OCI-LY1 (cell line): ENCODE results near the gene TNS3.

ENCODE experiments used
- H2AFZ ChIP-seq: fragments of 200-600 bp; sonication (generic), shearing (Covaris generic); 2 replicates; pipeline ENCODE4 v1.6.0; 2014; ENCODE audit warnings: antibody characterized with exemption, mild to moderate bottlenecking, low read length
- H3F3A ChIP-seq: fragments of 200-600 bp; sonication (generic), shearing (Covaris generic); 2 replicates; pipeline ENCODE4 v1.6.0; 2014; ENCODE audit warnings: mild to moderate bottlenecking, antibody characterized with exemption, low read length, moderate library complexity; ENCODE audit not compliant: insufficient read depth
- H3K27ac ChIP-seq: fragments of 200-600 bp; sonication (generic); 2 replicates; pipeline ENCODE4 v1.5.1; 2014; ENCODE audit warnings: low read length, mixed run types, mild to moderate bottlenecking, low read depth; ENCODE audit not compliant: poor library complexity, severe bottlenecking
- H3K27me3 ChIP-seq: fragments of 200-600 bp; sonication (generic); 2 replicates; pipeline ENCODE4 v1.6.0; 2014; ENCODE audit warnings: antibody characterized with exemption, mild to moderate bottlenecking, low read length, moderate library complexity; ENCODE audit not compliant: insufficient read depth
- H3K36me3 ChIP-seq: fragments of 200-600 bp; sonication (generic); 2 replicates; pipeline ENCODE4 v1.6.1; 2014; ENCODE audit warnings: mild to moderate bottlenecking, antibody characterized with exemption, low read length, moderate library complexity, mixed read lengths; ENCODE audit not compliant: insufficient read depth
- H3K4me1 ChIP-seq: fragments of 200-600 bp; sonication (generic); 2 replicates; pipeline ENCODE4 v1.5.1; 2014; ENCODE audit warnings: mild to moderate bottlenecking, low read length, moderate library complexity; ENCODE audit not compliant: insufficient read depth, severe bottlenecking
- H3K4me2 ChIP-seq: fragments of 200-600 bp; sonication (generic), shearing (Covaris generic); 2 replicates; pipeline ENCODE4 v1.6.1; 2014; ENCODE audit warnings: low read length
- H3K4me3 ChIP-seq: fragments of 200-600 bp; sonication (generic); 2 replicates; pipeline ENCODE4 v1.5.1; 2014; ENCODE audit warnings: low read length, low read depth, mild to moderate bottlenecking, mixed read lengths; ENCODE audit not compliant: poor library complexity, severe bottlenecking
- H3K79me2 ChIP-seq: fragments of 200-600 bp; shearing (Covaris generic); 2 replicates; pipeline ENCODE4 v1.6.1; 2016; ENCODE audit warnings: mixed run types, low read length, mixed read lengths; ENCODE audit not compliant: insufficient read depth
- H3K9ac ChIP-seq: fragments of 200-600 bp; sonication (generic), shearing (Covaris generic); 2 replicates; pipeline ENCODE4 v1.6.1; 2014; ENCODE audit warnings: mild to moderate bottlenecking, low read length, mixed read lengths
- H3K9me2 ChIP-seq: fragments of 200-600 bp; sonication (generic), shearing (Covaris generic); 2 replicates; pipeline ENCODE4 v1.6.1; 2014; ENCODE audit warnings: low read depth, mild to moderate bottlenecking, low read length, mixed read lengths
- H3K9me3 ChIP-seq: fragments of 200-600 bp; shearing (Covaris generic); 2 replicates; pipeline ENCODE4 v1.6.1; 2014; ENCODE audit warnings: low read length, mixed read lengths
- H4K20me1 ChIP-seq: fragments of 200-600 bp; sonication (generic), shearing (Covaris generic); 2 replicates; pipeline ENCODE4 v1.6.0; 2016; ENCODE audit warnings: mild to moderate bottlenecking, low read length; ENCODE audit not compliant: insufficient read depth
- CTCF ChIP-seq: fragments of 200-600 bp; sonication (generic), shearing (Covaris generic); IDR thresholded peaks from 2 replicates; pipeline ENCODE4 v1.5.1; 2017; ENCODE audit warnings: mild to moderate bottlenecking, antibody characterized with exemption, low read length, moderate library complexity, mixed read lengths
- EZH2 ChIP-seq: fragments of 200-600 bp; sonication (generic), shearing (Covaris generic); IDR thresholded peaks from 2 replicates; pipeline ENCODE4 v1.8.0; 2017; ENCODE audit warnings: borderline replicate concordance, mixed run types, mild to moderate bottlenecking, antibody characterized with exemption, low read length, moderate library complexity, mixed read lengths

The TNS3 gene

GRCh38 chr7:47430422-47430821 lies 151.5 kb downstream of the TNS3 start:
- H3F3A ChIP-seq = no peaks in the 10 kb centered on the region
- H3K9me2 ChIP-seq = no peaks in the 10 kb centered on the region

GRCh38 chr7:47428768-47429472 lies 153.0 kb downstream of the TNS3 start:
- Histone ChIP-seq H3K79me2 (no peaks in the 10 kb centered on the region), H3K27me3 (no peaks in the 10 kb centered on the region), H3K9ac (no peak overlapping the region), H3K9me2 (no peaks in the 10 kb centered on the region), H3K4me2 (no peak overlapping the region), H3K27ac (no peak overlapping the region), H2AFZ (no peak overlapping the region), H3F3A (no peaks in the 10 kb centered on the region), H3K4me3 (no peak overlapping the region), H4K20me1 (no peaks in the 10 kb centered on the region), H3K36me3 (peaks cover 96% of the 10 kb centered on the region), H3K4me1 (no peaks in the 10 kb centered on the region), H3K9me3 (no peaks in the 10 kb centered on the region)
- TF ChIP-seq CTCF (no peak), EZH2 (no peak)

More at GRCh38 chr7:47430422-47430821, 151.5 kb downstream of the TNS3 start:
- Histone ChIP-seq H3K4me1 (no peaks in the 10 kb centered on the region), H3K36me3 (peaks cover 96% of the 10 kb centered on the region), H3K9ac (no peak overlapping the region), H4K20me1 (no peaks in the 10 kb centered on the region), H3K4me2 (no peak overlapping the region), H2AFZ (no peak overlapping the region), H3K27me3 (no peaks in the 10 kb centered on the region), H3K4me3 (no peak overlapping the region), H3K79me2 (no peaks in the 10 kb centered on the region), H3K27ac (no peak overlapping the region), H3K9me3 (no peaks in the 10 kb centered on the region)
- TF ChIP-seq EZH2 = no peak
- TF ChIP-seq CTCF = no peak

- Histone ChIP-seq H3K4me3 (no peak overlapping the region), H4K20me1 (no peaks in the 10 kb centered on the region), H3K27ac (no peak overlapping the region), H3K9me2 (no peaks in the 10 kb centered on the region), H3K9me3 (no peaks in the 10 kb centered on the region), H3K9ac (no peak overlapping the region), H3K4me2 (no peak overlapping the region), H2AFZ (no peak overlapping the region), H3K4me1 (no peaks in the 10 kb centered on the region), H3K36me3 (peaks cover 96% of the 10 kb centered on the region), H3F3A (no peaks in the 10 kb centered on the region), H3K27me3 (no peaks in the 10 kb centered on the region), H3K79me2 (no peaks in the 10 kb centered on the region)
- TF ChIP-seq EZH2 (no peak), CTCF (no peak)
These were observed 153.7 kb downstream of the TNS3 start for GRCh38 chr7:47428052-47428767.
